IPS DF 6.9 (cell line): ENCODE data around the gene XRCC3.

Experiments
- DNase-seq: peaks from one replicate; pipeline ENCODE4 v3.0.0-alpha.2; 2013; ENCODE audit warnings: low read depth, low spot score
- H3K27ac ChIP-seq: one replicate; pipeline ENCODE4 v1.5.1; 2013; ENCODE audit warnings: low read length, control low read depth
- H3K27me3 ChIP-seq: 2 replicates; pipeline ENCODE4 v1.6.1; 2013; ENCODE audit warnings: mild to moderate bottlenecking, low read length; ENCODE audit not compliant: control insufficient read depth, insufficient read depth
- H3K36me3 ChIP-seq: 2 replicates; pipeline ENCODE4 v1.6.1; 2013; ENCODE audit warnings: low read length; ENCODE audit not compliant: control insufficient read depth, insufficient read depth
- H3K4me1 ChIP-seq: 2 replicates; pipeline ENCODE4 v1.6.1; 2013; ENCODE audit warnings: low read length; ENCODE audit not compliant: control insufficient read depth, insufficient read depth
- H3K4me3 ChIP-seq: 2 replicates; pipeline ENCODE4 v1.5.1; 2013; ENCODE audit warnings: mild to moderate bottlenecking, low read length
- H3K9me3 ChIP-seq: 2 replicates; pipeline ENCODE4 v1.6.1; 2013; ENCODE audit warnings: low read length, inconsistent platforms; ENCODE audit not compliant: control insufficient read depth, insufficient read depth
- WGBS: extraction: QIAGEN DNeasy Blood & Tissue Kit; methylation state at CpG from one replicate; pipeline ENCODE4 v1.1.7; 2013; ENCODE audit warnings: mixed read lengths, missing lambda C conversion rate; ENCODE audit not compliant: insufficient read length, insufficient coverage; 5-methylcytosine and 5-hydroxymethylcytosine counted together

The XRCC3 gene

GRCh38 chr14:103738701-103739451 is 23.6 kb upstream of the XRCC3 start:
- no CpG with 5 or more reads among the region's 34 CpGs for WGBS
- Histone ChIP-seq H3K4me3 (no peak overlapping the region), H3K4me1 (no peaks in the 10 kb centered on the region; the same call in 1 of the 2 replicates), H3K27ac (no peak overlapping the region), H3K27me3 (no peaks in the 10 kb centered on the region), H3K36me3 (no peaks in the 10 kb centered on the region; the same call in 1 of the 2 replicates), H3K9me3 (no peaks in the 10 kb centered on the region)
- no peak for DNase-seq

- Histone ChIP-seq H3K9me3 (no peaks in the 10 kb centered on the region), H3K27ac (no peak overlapping the region), H3K27me3 (no peaks in the 10 kb centered on the region), H3K36me3 (peaks cover 3% of the 10 kb centered on the region; the same call in 1 of the 2 replicates), H3K4me3 (no peak overlapping the region), H3K4me1 (no peaks in the 10 kb centered on the region; the same call in 1 of the 2 replicates)
- WGBS = no CpG with 5 or more reads among the region's 10 CpGs
- no peak for DNase-seq
Measured at GRCh38 chr14:103738166-103738565, 22.9 kb upstream of the XRCC3 start.

- no CpG with 5 or more reads among the region's 16 CpGs for WGBS
- peaks cover 6% of the 10 kb centered on the region for H3K36me3 ChIP-seq
- H3K4me3 ChIP-seq = no peak overlapping the region
- H3K4me1 ChIP-seq = no peaks in the 10 kb centered on the region; the same call in 1 of the 2 replicates
- no peak for DNase-seq
- no peaks in the 10 kb centered on the region for H3K27me3 ChIP-seq
- H3K9me3 ChIP-seq = no peaks in the 10 kb centered on the region
- no peak overlapping the region for H3K27ac ChIP-seq
Measured at GRCh38 chr14:103737432-103738045, 22.3 kb upstream of the XRCC3 start.

GRCh38 chr14:103736546-103737431 is 21.5 kb upstream of the XRCC3 start:
- Histone ChIP-seq H3K36me3 (peaks cover 10% of the 10 kb centered on the region), H3K9me3 (no peaks in the 10 kb centered on the region), H3K4me1 (no peaks in the 10 kb centered on the region; the same call in 1 of the 2 replicates), H3K27me3 (no peaks in the 10 kb centered on the region), H3K4me3 (no peak overlapping the region), H3K27ac (no peak overlapping the region)
- DNase-seq = no peak
- no CpG with 5 or more reads among the region's 10 CpGs for WGBS

GRCh38 chr14:103735815-103736545 is 20.7 kb upstream of the XRCC3 start:
- H3K36me3 ChIP-seq = peaks cover 12% of the 10 kb centered on the region
- WGBS = no CpG with 5 or more reads among the region's 22 CpGs

GRCh38 chr14:103735439-103735814 is 20.2 kb upstream of the XRCC3 start:
- Histone ChIP-seq H3K27ac (no peak overlapping the region), H3K9me3 (no peaks in the 10 kb centered on the region), H3K27me3 (no peaks in the 10 kb centered on the region), H3K4me1 (no peaks in the 10 kb centered on the region; the same call in 1 of the 2 replicates), H3K36me3 (peaks cover 12% of the 10 kb centered on the region), H3K4me3 (no peak overlapping the region)
- DNase-seq = no peak
- no CpG with 5 or more reads among the region's 7 CpGs for WGBS

More at GRCh38 chr14:103735815-103736545, 20.7 kb upstream of the XRCC3 start:
- Histone ChIP-seq H3K4me1 (no peaks in the 10 kb centered on the region; the same call in 1 of the 2 replicates), H3K27ac (no peak overlapping the region), H3K4me3 (no peak overlapping the region), H3K27me3 (no peaks in the 10 kb centered on the region), H3K9me3 (no peaks in the 10 kb centered on the region)
- DNase-seq = no peak

- no CpG with 5 or more reads among the region's 12 CpGs for WGBS
- Histone ChIP-seq H3K27me3 (no peaks in the 10 kb centered on the region), H3K4me3 (no peak overlapping the region), H3K36me3 (peaks cover 14% of the 10 kb centered on the region), H3K9me3 (no peaks in the 10 kb centered on the region), H3K27ac (no peak overlapping the region), H3K4me1 (no peaks in the 10 kb centered on the region; the same call in 1 of the 2 replicates)
- DNase-seq = no peak
Measured at GRCh38 chr14:103735022-103735421, 19.8 kb upstream of the XRCC3 start.

GRCh38 chr14:103734081-103734888 is 19.0 kb upstream of the XRCC3 start:
- H3K36me3 ChIP-seq = peaks cover 21% of the 10 kb centered on the region
- WGBS = no CpG with 5 or more reads among the region's 23 CpGs
- no peak overlapping the region for H3K4me3 ChIP-seq
- no peaks in the 10 kb centered on the region; the same call in 1 of the 2 replicates for H3K4me1 ChIP-seq
- H3K27me3 ChIP-seq = no peaks in the 10 kb centered on the region
- H3K27ac ChIP-seq = no peak overlapping the region
- H3K9me3 ChIP-seq = no peaks in the 10 kb centered on the region
- DNase-seq = no peak

- Histone ChIP-seq H3K4me3 (no peak overlapping the region), H3K36me3 (peaks cover 24% of the 10 kb centered on the region), H3K27ac (no peak overlapping the region), H3K27me3 (no peaks in the 10 kb centered on the region), H3K9me3 (no peaks in the 10 kb centered on the region), H3K4me1 (no peaks in the 10 kb centered on the region; the same call in 1 of the 2 replicates)
- no CpG with 5 or more reads among the region's 14 CpGs for WGBS
- no peak for DNase-seq
Measured at GRCh38 chr14:103733651-103734050, 18.4 kb upstream of the XRCC3 start.
